Sigmoid colon (tissue), 7 donors: ENCODE results near the gene DRAM1. TPM values are rescaled to one million over a fixed set of nuclear protein-coding genes. Genes with fewer than 3 reads are reported as not detected.

ENCODE experiments used
- DNase-seq: peaks from one replicate; pipeline ENCODE4 v3.0.0-alpha.2; 2019
- H3K27ac ChIP-seq, 4 donors: fragments of 200-600 bp; sonication (generic); one replicate each; pipeline ENCODE4 v1.5.1; 2016 to 2019; ENCODE audit warnings: mild to moderate bottlenecking in 1 of 4
- H3K27me3 ChIP-seq, 3 donors: fragments of 200-600 bp; sonication (generic); one replicate each; pipeline ENCODE4 v1.5.1; 2019; ENCODE audit warnings: mild to moderate bottlenecking in 1 of 3
- H3K36me3 ChIP-seq, 4 donors: fragments of 200-600 bp; sonication (generic); one replicate each; pipeline ENCODE4 v1.5.1; 2016 to 2019
- H3K4me1 ChIP-seq, 4 donors: fragments of 200-600 bp; sonication (generic); one replicate each; pipeline ENCODE4 v1.5.1; 2017 to 2019
- H3K4me3 ChIP-seq, 4 donors: fragments of 200-600 bp; sonication (generic); one replicate each; pipeline ENCODE4 v1.5.1; 2017 to 2019; ENCODE audit warnings: mild to moderate bottlenecking in 2 of 4, moderate library complexity in 1 of 4
- H3K9me3 ChIP-seq, 4 donors: fragments of 200-600 bp in 3 of 4; sonication (generic) in 3 of 4; one replicate each; pipeline versions ENCODE4 v1.5.1 to v1.6.1; 2013 to 2019
- EP300 ChIP-seq, 4 donors: sonication (generic); formaldehyde crosslinking; IDR thresholded peaks; one replicate each; pipeline ENCODE4 v1.6.1; 2017; ENCODE audit warnings: antibody characterized with exemption in 4 of 4
- POLR2A ChIP-seq, 2 donors: fragments of 450-650 bp; IDR thresholded peaks; one replicate each; pipeline ENCODE4 v1.6.1; 2016; ENCODE audit warnings: antibody characterized with exemption in 2 of 2, mild to moderate bottlenecking in 2 of 2, moderate library complexity in 2 of 2
- POLR2AphosphoS5 ChIP-seq, 4 donors: sonication (generic); formaldehyde crosslinking; IDR thresholded peaks; one replicate each; pipeline ENCODE4 v1.6.1; 2017; ENCODE audit warnings: antibody characterized with exemption in 4 of 4
- WGBS, 2 donors: extraction: QIAGEN DNeasy Blood & Tissue Kit; methylation state at CpG; one replicate each; pipeline ENCODE4 v1.1.7; 2013; 5-methylcytosine and 5-hydroxymethylcytosine counted together
- intact Hi-C: fragments of 100-400 bp; cut with DNase I; formaldehyde crosslinking; loops from one replicate; pipeline ENCODE4 v1.15.1; 2023
- polyA plus RNA-seq, 3 donors: library from polyadenylated mRNA; stranded (reverse); fragments of 200-250 nt; gene quantifications; one replicate each; pipeline ENCODE4 v1.2.3, GENCODE V29; 2013
- total RNA-seq, 4 donors: library from RNA; depleted of rRNA; stranded (reverse); fragments of >200 nt; gene quantifications; one replicate each; pipeline ENCODE4 v1.1.0, GENCODE V29; 2016
- TF ChIP-seq, protein P1 (sequence below), 4 experiments: fragments of 450-650 bp in 3 of 4; fragments of 200-600 bp in 1 of 4; IDR thresholded peaks; one replicate each; pipeline ENCODE4 v1.5.1; 2016 to 2019; ENCODE audit warnings: antibody characterized with exemption in 4 of 4, mild to moderate bottlenecking in 3 of 4, moderate library complexity in 2 of 4
- donor health status: healthy with polysubstance abuse.
- donor health status: Bipolar disorder and iron deficiency.
- donor health status: healthy.

DRAM1 gene
- total and polyA plus RNA-seq, 7 donors = 4.2 to 21.6 (median 15.3) TPM

DNA sequence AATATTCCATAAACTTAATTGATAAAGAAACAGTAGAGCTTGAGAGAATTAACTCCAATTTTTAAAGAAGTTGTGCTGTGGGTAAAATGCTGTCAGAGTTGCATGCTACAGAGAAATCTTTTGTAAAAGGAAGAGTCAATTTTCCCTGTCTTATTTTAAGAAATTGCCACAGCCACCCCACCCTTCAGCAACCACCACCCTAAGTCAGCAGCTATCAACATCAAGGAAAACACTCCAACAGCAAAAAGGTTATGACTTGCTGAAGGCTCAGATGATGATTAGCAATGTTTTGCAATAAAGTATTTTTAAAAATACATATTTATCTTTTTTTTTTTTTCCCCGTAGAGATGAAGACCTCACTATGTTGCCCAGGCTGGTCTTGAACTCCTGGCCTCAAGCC lies 6.5 kb upstream of the DRAM1 start:
- 92% methylated on average over 1 of the region's 1 CpG for whole genome bisulfite sequencing, 2 donors
- intact Hi-C loops = no loop called here
- Histone ChIP-seq H3K4me3 (no peak overlapping the region), H3K27me3 (no peaks in the 10 kb centered on the region), H3K36me3 (no peaks in the 10 kb centered on the region), H3K4me1 (no peaks in the 10 kb centered on the region), H3K27ac (no peak overlapping the region), H3K9me3 (no peaks in the 10 kb centered on the region)
- TF ChIP-seq, protein P1, sequence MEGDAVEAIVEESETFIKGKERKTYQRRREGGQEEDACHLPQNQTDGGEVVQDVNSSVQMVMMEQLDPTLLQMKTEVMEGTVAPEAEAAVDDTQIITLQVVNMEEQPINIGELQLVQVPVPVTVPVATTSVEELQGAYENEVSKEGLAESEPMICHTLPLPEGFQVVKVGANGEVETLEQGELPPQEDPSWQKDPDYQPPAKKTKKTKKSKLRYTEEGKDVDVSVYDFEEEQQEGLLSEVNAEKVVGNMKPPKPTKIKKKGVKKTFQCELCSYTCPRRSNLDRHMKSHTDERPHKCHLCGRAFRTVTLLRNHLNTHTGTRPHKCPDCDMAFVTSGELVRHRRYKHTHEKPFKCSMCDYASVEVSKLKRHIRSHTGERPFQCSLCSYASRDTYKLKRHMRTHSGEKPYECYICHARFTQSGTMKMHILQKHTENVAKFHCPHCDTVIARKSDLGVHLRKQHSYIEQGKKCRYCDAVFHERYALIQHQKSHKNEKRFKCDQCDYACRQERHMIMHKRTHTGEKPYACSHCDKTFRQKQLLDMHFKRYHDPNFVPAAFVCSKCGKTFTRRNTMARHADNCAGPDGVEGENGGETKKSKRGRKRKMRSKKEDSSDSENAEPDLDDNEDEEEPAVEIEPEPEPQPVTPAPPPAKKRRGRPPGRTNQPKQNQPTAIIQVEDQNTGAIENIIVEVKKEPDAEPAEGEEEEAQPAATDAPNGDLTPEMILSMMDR (IDR thresholded peaks at IDR 0.05) = no peak
- TF ChIP-seq EP300 (IDR thresholded peaks at IDR 0.05) = no peak
- TF ChIP-seq POLR2AphosphoS5 (IDR thresholded peaks at IDR 0.05) = no peak
- no peak for TF ChIP-seq POLR2A (IDR thresholded peaks at IDR 0.05)
- no peak for DNase-seq

DNA sequence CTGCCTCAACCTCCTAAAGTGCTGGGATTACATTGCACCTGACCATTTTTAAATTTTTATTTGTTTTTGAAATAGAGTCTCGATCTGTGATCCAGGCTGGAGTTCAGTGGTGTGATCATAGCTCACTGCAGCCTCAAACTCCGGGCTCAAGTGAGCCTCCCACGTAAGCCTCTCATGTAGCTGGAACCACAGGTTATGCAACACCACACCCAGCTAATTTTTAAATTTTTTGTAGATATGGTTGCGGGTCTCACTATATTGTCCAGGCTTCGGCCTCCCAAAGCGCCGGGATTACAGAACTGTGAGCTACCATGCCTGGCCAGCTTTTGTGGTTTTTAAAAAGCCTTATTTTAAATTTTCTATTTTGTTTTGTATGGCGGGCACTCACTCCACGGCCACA lies 2.2 kb upstream of the DRAM1 start:
- Histone ChIP-seq H3K4me1 (peaks cover 0 to 18% (median 9%) of the 10 kb centered on the region in 4 donors), H3K4me3 (no peak overlapping the region), H3K27ac (peak overlapping the region; percentile 92 to 99 (median 98)), H3K9me3 (no peaks in the 10 kb centered on the region), H3K27me3 (no peaks in the 10 kb centered on the region), H3K36me3 (no peaks in the 10 kb centered on the region)
- intact Hi-C loops = no loop called here
- 89 to 94% methylated on average over 9 of the region's 9 CpGs for WGBS, 2 donors
- TF ChIP-seq POLR2A (IDR thresholded peaks at IDR 0.05) (no peak), EP300 (IDR thresholded peaks at IDR 0.05) (no peak), POLR2AphosphoS5 (IDR thresholded peaks at IDR 0.05) (no peak)
- TF ChIP-seq, protein P1 (IDR thresholded peaks at IDR 0.05) = no peak
- DNase-seq = no peak

DNA sequence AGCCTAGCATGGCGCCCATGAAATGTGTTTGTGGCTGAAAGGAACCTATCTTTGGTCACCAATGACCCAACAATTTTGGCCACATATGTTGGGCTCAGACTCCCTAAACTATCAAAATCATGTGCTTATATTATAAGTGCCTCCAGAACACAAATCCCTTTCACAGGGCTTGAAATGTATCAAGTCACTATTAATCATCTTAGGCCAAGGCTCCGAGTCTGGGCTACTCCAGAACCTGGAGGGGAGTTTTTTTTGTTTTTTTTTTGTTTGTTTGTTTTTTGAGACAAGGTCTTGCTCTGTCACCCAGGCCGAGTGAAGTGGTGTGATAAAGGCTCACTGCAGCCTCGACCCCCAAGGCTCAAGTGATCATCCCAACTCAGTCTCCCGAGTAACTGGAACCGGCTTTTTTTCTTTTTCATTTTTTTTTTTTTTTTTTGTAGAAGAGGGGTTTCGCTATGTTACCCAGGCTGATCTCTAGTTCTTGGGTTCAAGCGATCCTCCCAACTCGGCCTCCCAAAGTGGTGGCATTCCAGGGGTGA lies 989 bp upstream of the DRAM1 start:
- H3K4me1 ChIP-seq = peaks cover 0 to 18% (median 9%) of the 10 kb centered on the region in 4 donors
- no peak for TF ChIP-seq POLR2A (IDR thresholded peaks at IDR 0.05)
- H3K36me3 ChIP-seq = no peaks in the 10 kb centered on the region
- H3K27me3 ChIP-seq = no peaks in the 10 kb centered on the region
- intact Hi-C loops = no loop called here
- 60 to 71% methylated on average over 9 of the region's 9 CpGs for WGBS, 2 donors
- H3K9me3 ChIP-seq = no peaks in the 10 kb centered on the region
- no peak for DNase-seq
- H3K27ac ChIP-seq = peak overlapping the region; percentile 92 to 99 (median 98)
- peak overlapping the region; percentile 76 to 98 (median 86) for H3K4me3 ChIP-seq

DNA sequence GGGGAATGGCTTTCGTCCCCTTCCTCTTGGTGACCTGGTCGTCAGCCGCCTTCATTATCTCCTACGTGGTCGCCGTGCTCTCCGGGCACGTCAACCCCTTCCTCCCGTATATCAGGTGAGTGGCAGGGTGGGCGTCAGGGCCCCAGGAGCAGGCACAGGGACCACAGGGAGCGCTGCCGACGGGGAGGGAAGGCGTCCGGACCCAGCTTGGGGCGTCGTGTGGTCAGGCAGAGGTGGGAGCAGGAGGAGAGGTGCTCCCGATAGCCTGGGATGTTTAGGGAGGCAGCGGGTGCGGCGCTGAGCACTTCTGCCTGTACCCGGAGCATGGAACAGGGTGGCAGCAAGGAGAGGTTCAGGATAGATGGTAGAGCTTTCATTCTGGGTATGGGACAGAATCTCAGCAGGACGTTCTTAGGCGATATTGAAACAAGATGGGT lies 444 bp downstream of the DRAM1 start:
- WGBS, 2 donors = 0% methylated on average over 24 of the region's 24 CpGs
- intact Hi-C loops = loop anchor here (1.0 to 2.0 kb wide), 2 partner anchors 47 to 471 kb away; partner anchors contain the start of genes ARL1 and GNPTAB
- DNase-seq = peak; percentile 75
- no peaks in the 10 kb centered on the region for H3K9me3 ChIP-seq
- no peaks in the 10 kb centered on the region for H3K36me3 ChIP-seq
- TF ChIP-seq, protein P1 (IDR thresholded peaks at IDR 0.05) = no peak
- TF ChIP-seq POLR2AphosphoS5 (IDR thresholded peaks at IDR 0.05) (no peak), EP300 (IDR thresholded peaks at IDR 0.05) (no peak), POLR2A (IDR thresholded peaks at IDR 0.05) (no peak)
- peak overlapping the region; percentile 76 to 98 (median 86) for H3K4me3 ChIP-seq
- no peaks in the 10 kb centered on the region for H3K27me3 ChIP-seq
- peak overlapping the region; percentile 92 to 99 (median 98) for H3K27ac ChIP-seq
- peaks cover 0 to 18% (median 9%) of the 10 kb centered on the region in 4 donors for H3K4me1 ChIP-seq

DNA sequence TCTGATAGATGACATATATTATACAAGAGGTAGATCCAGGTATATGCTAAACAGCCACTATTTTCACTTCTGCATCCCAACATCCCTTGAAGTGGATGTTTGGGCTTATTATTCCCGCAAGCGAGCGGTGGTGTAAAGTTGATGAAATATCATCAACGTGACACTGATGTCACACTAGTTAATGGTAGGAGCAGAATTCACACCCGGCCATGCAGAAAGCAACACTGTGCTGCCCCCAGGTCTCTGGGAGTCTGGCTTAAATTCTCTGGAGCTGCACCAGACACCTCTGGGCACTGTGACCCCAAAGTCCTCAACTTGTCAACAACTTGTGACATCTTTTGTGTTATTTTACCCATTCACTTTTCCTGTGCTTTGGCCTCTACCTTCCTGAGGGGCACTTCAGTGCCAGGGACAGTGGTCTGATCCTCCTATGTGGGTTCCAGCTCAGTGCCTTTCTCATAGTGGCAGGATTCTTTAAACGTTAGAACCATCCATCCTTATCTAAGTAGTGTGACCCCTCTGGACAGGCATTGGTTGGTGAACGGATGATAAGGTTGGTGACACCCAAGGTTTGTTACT lies 952 bp downstream of the DRAM1 start:
- Histone ChIP-seq H3K4me3 (peak overlapping the region; percentile 76 to 98 (median 86)), H3K27ac (peak overlapping the region; percentile 92 to 99 (median 98)), H3K4me1 (peaks cover 0 to 18% (median 9%) of the 10 kb centered on the region in 4 donors), H3K9me3 (no peaks in the 10 kb centered on the region), H3K36me3 (no peaks in the 10 kb centered on the region), H3K27me3 (no peaks in the 10 kb centered on the region)
- intact Hi-C loops = loop anchor here (2.0 kb wide), 1 partner anchor 48 kb away; the partner anchor contains the start of gene GNPTAB
- 21 to 25% methylated on average over 7 of the region's 7 CpGs for WGBS, 2 donors
- DNase-seq = no peak
- TF ChIP-seq EP300 (IDR thresholded peaks at IDR 0.05) = no peak
- TF ChIP-seq, protein P1 (IDR thresholded peaks at IDR 0.05) = no peak
- no peak for TF ChIP-seq POLR2AphosphoS5 (IDR thresholded peaks at IDR 0.05)
- TF ChIP-seq POLR2A (IDR thresholded peaks at IDR 0.05) = no peak
